DND-41 (cell line): ENCODE data around the gene DIAPH3.
A peak's percentile ranks its signal among the peaks of the same experiment; 100 is the strongest.

ENCODE experiments used
- ATAC-seq: fragments of 200-7000 bp; cut with Tn5 transposase; 3 replicates; pipeline ENCODE4 v1.9.1; 2021; ENCODE audit warnings: low read depth; ENCODE audit not compliant: insufficient read depth
- DNase-seq: peaks from one replicate; pipeline ENCODE4 v3.0.0-alpha.2; 2020
- H2AFZ ChIP-seq: 2 replicates; pipeline ENCODE4 v1.6.0; 2012; ENCODE audit warnings: low read depth, low read length
- H3K27ac ChIP-seq: 2 replicates; pipeline ENCODE4 v1.5.1; 2012; ENCODE audit warnings: low read length, inconsistent platforms
- H3K27me3 ChIP-seq: fragments of 200-600 bp; sonication (generic); 2 replicates; pipeline ENCODE4 v1.6.0; 2012; ENCODE audit warnings: low read length, mild to moderate bottlenecking, inconsistent platforms; ENCODE audit not compliant: insufficient read depth, poor library complexity
- H3K36me3 ChIP-seq: 2 replicates; pipeline ENCODE4 v1.5.1; 2012; ENCODE audit warnings: low read length, inconsistent platforms; ENCODE audit not compliant: insufficient read depth
- H3K4me1 ChIP-seq: 2 replicates; pipeline ENCODE4 v1.5.1; 2012; ENCODE audit warnings: mild to moderate bottlenecking, low read length; ENCODE audit not compliant: insufficient read depth
- H3K4me2 ChIP-seq: 2 replicates; pipeline ENCODE4 v1.6.0; 2012; ENCODE audit warnings: mild to moderate bottlenecking, moderate library complexity, low read length, inconsistent platforms; ENCODE audit not compliant: insufficient read depth
- H3K4me3 ChIP-seq, 2 experiments: fragments of 200-600 bp in 1 of 2; shearing (Covaris generic) in 1 of 2; 2 replicates each; pipeline ENCODE4 v1.5.1; 2012 to 2016; ENCODE audit warnings: inconsistent platforms in 2 of 2, low read length in 2 of 2, mild to moderate bottlenecking in 2 of 2, low read depth in 1 of 2, moderate library complexity in 1 of 2
- H3K79me2 ChIP-seq: 2 replicates; pipeline ENCODE4 v1.6.0; 2012; ENCODE audit warnings: low read length, inconsistent platforms; ENCODE audit not compliant: insufficient read depth
- H3K9ac ChIP-seq: 2 replicates; pipeline ENCODE4 v1.6.0; 2012; ENCODE audit warnings: low read depth, mild to moderate bottlenecking, inconsistent platforms, low read length, moderate library complexity
- H3K9me3 ChIP-seq: 2 replicates; pipeline ENCODE4 v1.5.1; 2012; ENCODE audit warnings: low read length, moderate library complexity, mild to moderate bottlenecking, inconsistent platforms; ENCODE audit not compliant: insufficient read depth, severe bottlenecking
- H4K20me1 ChIP-seq: 2 replicates; pipeline ENCODE4 v1.6.0; 2012; ENCODE audit warnings: low read length; ENCODE audit not compliant: insufficient read depth
- EZH2 ChIP-seq: IDR thresholded peaks from 3 replicates; pipeline ENCODE4 v1.6.1; 2012; ENCODE audit warnings: borderline replicate concordance, low read depth, mild to moderate bottlenecking, moderate library complexity, low read length, inconsistent platforms; ENCODE audit not compliant: severe bottlenecking
- TF ChIP-seq, protein P1 (sequence below): IDR thresholded peaks from 2 replicates; pipeline ENCODE4 v1.5.1; 2012; ENCODE audit warnings: borderline replicate concordance, low read length, moderate library complexity, mild to moderate bottlenecking; ENCODE audit not compliant: poor library complexity, severe bottlenecking; ENCODE audit errors: extremely low read depth

The DIAPH3 gene

DNA sequence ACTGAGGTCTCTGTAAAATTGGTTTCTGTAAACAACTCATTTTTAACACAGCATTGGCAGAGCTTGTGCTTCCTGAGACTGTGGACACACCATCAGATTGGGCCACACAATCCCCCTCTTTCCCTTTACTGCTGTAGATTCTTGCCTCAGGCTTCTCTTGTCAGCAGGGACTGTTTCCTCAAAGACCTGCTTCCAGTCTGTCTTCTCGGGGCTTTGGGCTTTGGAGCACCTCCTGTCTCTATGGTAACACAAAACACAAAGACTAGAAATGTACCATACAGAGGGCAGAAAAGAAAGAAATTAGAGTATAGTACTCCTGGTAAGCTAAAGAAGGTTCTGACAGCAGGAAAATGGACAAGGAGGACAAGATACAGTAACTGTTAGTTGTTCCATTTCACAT is 484.5 kb downstream of the DIAPH3 start:
- no peaks in the 10 kb centered on the region for H4K20me1 ChIP-seq
- ATAC-seq (no peak), DNase-seq (no peak)
- no peaks in the 10 kb centered on the region for H3K9me3 ChIP-seq
- no peak overlapping the region for H3K9ac ChIP-seq
- no peak overlapping the region for H3K4me3 ChIP-seq
- no peak for TF ChIP-seq EZH2
- TF ChIP-seq, protein P1, sequence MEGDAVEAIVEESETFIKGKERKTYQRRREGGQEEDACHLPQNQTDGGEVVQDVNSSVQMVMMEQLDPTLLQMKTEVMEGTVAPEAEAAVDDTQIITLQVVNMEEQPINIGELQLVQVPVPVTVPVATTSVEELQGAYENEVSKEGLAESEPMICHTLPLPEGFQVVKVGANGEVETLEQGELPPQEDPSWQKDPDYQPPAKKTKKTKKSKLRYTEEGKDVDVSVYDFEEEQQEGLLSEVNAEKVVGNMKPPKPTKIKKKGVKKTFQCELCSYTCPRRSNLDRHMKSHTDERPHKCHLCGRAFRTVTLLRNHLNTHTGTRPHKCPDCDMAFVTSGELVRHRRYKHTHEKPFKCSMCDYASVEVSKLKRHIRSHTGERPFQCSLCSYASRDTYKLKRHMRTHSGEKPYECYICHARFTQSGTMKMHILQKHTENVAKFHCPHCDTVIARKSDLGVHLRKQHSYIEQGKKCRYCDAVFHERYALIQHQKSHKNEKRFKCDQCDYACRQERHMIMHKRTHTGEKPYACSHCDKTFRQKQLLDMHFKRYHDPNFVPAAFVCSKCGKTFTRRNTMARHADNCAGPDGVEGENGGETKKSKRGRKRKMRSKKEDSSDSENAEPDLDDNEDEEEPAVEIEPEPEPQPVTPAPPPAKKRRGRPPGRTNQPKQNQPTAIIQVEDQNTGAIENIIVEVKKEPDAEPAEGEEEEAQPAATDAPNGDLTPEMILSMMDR = no peak
- no peaks in the 10 kb centered on the region for H3K79me2 ChIP-seq
- no peaks in the 10 kb centered on the region for H3K4me1 ChIP-seq
- no peaks in the 10 kb centered on the region for H3K27me3 ChIP-seq
- no peak overlapping the region for H3K4me2 ChIP-seq
- no peaks in the 10 kb centered on the region for H3K36me3 ChIP-seq
- H2AFZ ChIP-seq = no peak overlapping the region
- no peak overlapping the region for H3K27ac ChIP-seq

DNA sequence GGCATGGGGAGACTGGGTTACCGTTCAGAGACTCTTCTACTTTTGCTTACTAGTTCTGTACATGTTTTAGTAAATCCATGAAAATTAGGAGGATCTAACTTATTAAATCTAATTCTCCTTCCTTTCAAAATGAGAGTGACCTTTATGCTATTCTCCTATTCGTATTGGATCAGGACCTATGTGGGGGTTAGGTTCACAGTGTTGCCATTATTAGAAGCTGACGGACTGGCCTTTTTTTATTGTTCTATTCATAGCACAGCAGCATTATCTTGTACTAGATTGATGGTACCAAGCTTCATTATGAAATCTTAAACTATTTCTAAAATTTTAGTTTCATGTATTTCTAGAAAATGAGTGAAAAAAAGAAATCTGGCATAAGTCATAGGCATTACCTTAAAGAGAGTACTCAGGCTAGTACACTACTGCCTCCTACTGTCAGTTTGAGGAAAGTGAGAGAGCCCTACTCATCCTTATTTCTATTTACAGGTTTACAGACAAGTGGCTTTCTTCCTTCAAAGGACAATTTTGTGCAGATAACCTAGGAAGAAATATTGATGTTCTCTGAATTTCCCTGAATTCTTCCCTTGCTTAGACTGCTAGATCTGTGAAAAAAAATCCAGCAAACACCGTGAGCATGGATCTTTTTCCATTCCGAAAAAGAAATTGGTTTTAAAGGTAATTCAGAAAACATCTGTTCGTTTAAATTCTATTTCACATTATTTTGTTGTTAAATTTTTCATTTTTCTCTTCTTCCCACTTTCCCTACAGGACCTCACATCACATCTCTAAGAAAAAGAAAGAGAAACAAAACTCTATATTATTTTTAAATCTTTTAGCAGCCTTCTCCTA is 485.5 kb downstream of the DIAPH3 start:
- Histone ChIP-seq H3K4me3 (no peak overlapping the region), H3K27ac (no peak overlapping the region), H3K9ac (no peak overlapping the region), H3K79me2 (no peaks in the 10 kb centered on the region), H3K27me3 (no peaks in the 10 kb centered on the region), H3K9me3 (no peaks in the 10 kb centered on the region), H3K4me2 (no peak overlapping the region), H4K20me1 (no peaks in the 10 kb centered on the region), H2AFZ (no peak overlapping the region), H3K36me3 (no peaks in the 10 kb centered on the region), H3K4me1 (no peaks in the 10 kb centered on the region)
- ATAC-seq = peak; percentile 78
- DNase-seq = no peak
- no peak for TF ChIP-seq EZH2
- TF ChIP-seq, protein P1 = peak; percentile 72

GRCh38 chr13:59677430-59677829 is 486.3 kb downstream of the DIAPH3 start:
- Histone ChIP-seq H4K20me1 (no peaks in the 10 kb centered on the region), H3K9ac (no peak overlapping the region), H2AFZ (no peak overlapping the region), H3K27ac (no peak overlapping the region), H3K9me3 (no peaks in the 10 kb centered on the region), H3K36me3 (no peaks in the 10 kb centered on the region), H3K4me1 (no peaks in the 10 kb centered on the region), H3K27me3 (no peaks in the 10 kb centered on the region), H3K4me3 (no peak overlapping the region), H3K79me2 (no peaks in the 10 kb centered on the region), H3K4me2 (no peak overlapping the region)
- TF ChIP-seq EZH2 = no peak
- TF ChIP-seq, protein P1 = no peak
- DNase-seq (no peak), ATAC-seq (no peak)
